CD4-positive, alpha-beta T cell treated with Interferon alpha-2 for 1 hour (primary cell): ENCODE measurements around the gene MT1B.
A peak's percentile ranks its signal among the peaks of the same experiment; 100 is the strongest.
"Not testable (repeated sequence)": the region's sequence is repeated elsewhere in the genome, so short reads cannot be mapped to it uniquely, and the experiment has no call there.

Experiments used
- DNase-seq, 2 donors: peaks; one replicate each; pipeline ENCODE4 v3.0.0-alpha.2; 2020 to 2022

MT1B gene

GRCh38 chr16:56669005-56669839 is 17.5 kb downstream of the MT1B start, which contains the start of gene MT1H:
Gene MT1H (plus strand): TSS chr16:56669814. CDS start chr16:56669885, 71 bp downstream.
- no peak for DNase-seq

GRCh38 chr16:56669840-56670619 is 18.3 kb downstream of the MT1B start:
- no peak for DNase-seq

- DNase-seq: no peak
These were observed 18.9 kb downstream of the MT1B start for GRCh38 chr16:56670620-56670934.

GRCh38 chr16:56671691-56672090 is 20.0 kb downstream of the MT1B start:
- DNase-seq: not testable (repeated sequence)

GRCh38 chr16:56672171-56672570 is 20.5 kb downstream of the MT1B start:
- not testable (repeated sequence) for DNase-seq

- DNase-seq: no peak
These were observed 21.3 kb downstream of the MT1B start for GRCh38 chr16:56672761-56673536.

- DNase-seq: peak; percentile 12 to 36
These were observed 22.2 kb downstream of the MT1B start for GRCh38 chr16:56673921-56674320.

GRCh38 chr16:56674570-56674969 is 22.9 kb downstream of the MT1B start:
- DNase-seq: not testable (repeated sequence)

- DNase-seq: peak; percentile 32 to 51
These were observed 24.1 kb downstream of the MT1B start for GRCh38 chr16:56675685-56676210.

GRCh38 chr16:56677474-56677873 is 25.8 kb downstream of the MT1B start:
- no peak for DNase-seq

GRCh38 chr16:56679078-56679730 is 27.5 kb downstream of the MT1B start:
- DNase-seq: no peak

- no peak for DNase-seq
These were observed 28.1 kb downstream of the MT1B start for GRCh38 chr16:56679818-56680217.

- DNase-seq: peak; percentile 85 to 90
These were observed 30.4 kb downstream of the MT1B start, which contains the start of gene MT1X for GRCh38 chr16:56681939-56682702. Gene MT1X (plus strand): TSS chr16:56682470. CDS start chr16:56682541, 71 bp downstream.

GRCh38 chr16:56682703-56683397 is 31.2 kb downstream of the MT1B start:
- DNase-seq: no peak

GRCh38 chr16:56683424-56684172 is 31.9 kb downstream of the MT1B start:
- no peak for DNase-seq

- no peak for DNase-seq
These were observed 32.7 kb downstream of the MT1B start for GRCh38 chr16:56684256-56684925.

GRCh38 chr16:56684926-56685590 is 33.4 kb downstream of the MT1B start:
- DNase-seq: no peak

GRCh38 chr16:56686758-56687157 is 35.1 kb downstream of the MT1B start:
- no peak for DNase-seq

- DNase-seq: no peak
These were observed 37.1 kb downstream of the MT1B start for GRCh38 chr16:56688762-56689161.
